ENCODE data around the gene ZSCAN22.

ZSCAN22 gene

DNA sequence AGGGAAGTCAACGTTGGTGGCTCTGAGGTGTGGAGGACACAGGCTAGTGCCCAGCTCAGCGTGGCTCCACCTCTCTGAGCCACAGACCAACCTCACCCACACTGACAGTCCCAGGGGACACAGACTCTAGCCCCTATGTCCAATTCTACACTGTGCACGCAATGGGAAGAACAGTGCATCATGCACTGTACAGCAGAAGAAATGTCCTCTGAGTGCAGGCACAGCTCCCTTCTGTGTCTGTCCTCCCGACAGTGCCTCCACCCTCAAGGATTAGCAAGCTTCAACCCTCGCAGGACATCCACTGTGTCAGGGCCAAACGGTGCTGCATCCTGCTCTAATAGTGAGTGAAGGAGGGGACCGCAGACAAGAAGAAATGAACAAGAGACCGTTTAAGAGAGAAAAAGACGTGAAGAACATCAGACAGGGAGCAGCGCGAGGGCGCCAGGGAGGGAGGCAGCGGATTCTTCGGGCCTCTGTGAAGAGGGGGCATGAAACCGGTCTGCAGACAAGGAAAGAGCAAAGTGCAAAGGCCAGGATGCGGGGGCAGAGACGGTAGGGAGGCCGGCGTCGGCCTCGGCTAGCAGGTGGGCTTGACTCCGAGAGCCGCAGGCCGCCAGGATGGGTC lies 53.4 kb downstream of the ZSCAN22 start:
- DNase-seq, result no peak

DNA sequence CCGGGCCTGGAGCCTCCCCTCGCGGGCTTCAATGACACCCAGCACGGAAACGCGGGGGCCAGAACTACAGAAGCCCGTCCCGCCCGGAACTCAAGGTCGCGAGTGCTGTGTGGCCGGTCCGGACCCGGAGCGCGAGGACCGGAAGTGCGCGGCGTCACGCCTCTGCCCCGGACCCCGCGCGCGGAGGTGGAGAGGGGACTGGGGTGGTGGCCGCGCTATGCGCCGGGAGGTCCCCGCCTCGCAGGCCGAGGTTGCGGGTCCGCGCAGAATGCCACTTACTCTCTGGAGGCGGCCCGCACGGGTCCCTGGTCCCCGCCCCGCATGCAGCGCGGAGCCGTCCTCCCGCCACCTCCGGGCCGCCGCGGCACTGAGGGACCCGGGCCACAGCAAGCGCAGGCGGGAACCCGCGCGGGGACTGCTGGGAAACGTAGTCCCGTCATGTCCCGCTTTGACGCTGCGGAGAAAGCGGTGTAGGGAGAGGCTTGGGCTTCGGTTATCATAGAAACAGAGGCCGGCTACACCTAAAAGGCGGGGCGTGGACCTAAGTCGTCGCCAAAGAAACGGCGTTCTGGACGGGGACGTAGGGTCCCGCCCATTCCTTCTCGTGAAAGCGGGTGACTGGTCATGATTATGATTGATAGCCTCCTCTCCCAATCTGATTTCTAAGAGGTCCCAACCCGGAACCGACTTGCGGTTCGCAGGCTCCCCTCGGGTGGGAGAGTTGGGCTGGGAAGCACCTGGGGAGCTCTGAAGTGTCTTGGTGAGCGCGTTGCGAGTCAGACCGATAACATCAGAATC lies 54.1 kb downstream of the ZSCAN22 start, which contains the start of gene ZNF837:
Gene ZNF837 (minus strand): TSS at position 369 of the 798 bp plus-strand sequence. CDS start 11,698 bp downstream, outside the sequence.
- peak; percentile 97 for DNase-seq

DNA sequence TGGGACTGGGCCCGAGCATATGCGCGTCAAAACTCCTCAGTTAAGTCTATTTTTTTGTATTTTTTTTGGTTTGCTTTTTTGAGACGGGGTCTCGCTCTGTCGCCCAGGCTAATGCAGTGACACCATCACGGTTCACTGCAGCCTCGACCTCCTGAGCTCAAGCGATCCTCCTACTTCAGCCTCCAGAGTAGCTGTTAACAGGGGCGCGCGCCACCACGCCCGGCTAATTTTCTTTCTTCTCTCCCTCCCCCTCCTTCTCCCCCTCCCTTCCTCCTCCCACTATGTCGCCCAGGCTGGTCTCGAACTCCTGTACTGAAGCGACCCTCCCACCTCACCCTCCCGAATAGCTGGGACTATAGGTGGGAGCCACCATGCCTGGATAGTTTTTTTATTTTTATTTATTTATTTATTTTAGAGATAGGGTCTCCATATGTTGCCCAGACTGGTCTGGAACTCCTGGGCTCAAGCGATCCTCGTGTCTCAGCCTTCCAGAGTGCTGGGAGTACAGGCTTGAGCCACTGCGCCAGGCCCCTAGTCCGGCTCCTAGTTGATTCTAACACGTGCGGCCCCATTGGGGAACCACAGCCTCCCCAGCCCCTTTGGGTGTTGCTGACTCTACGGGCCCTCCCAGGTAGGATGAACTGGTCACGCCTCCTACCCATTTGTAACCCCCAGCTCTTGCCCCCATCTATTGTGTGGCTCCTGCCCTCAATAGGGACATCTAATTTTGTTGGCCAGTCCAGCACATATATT lies 54.8 kb downstream of the ZSCAN22 start:
- no peak for DNase-seq

DNA sequence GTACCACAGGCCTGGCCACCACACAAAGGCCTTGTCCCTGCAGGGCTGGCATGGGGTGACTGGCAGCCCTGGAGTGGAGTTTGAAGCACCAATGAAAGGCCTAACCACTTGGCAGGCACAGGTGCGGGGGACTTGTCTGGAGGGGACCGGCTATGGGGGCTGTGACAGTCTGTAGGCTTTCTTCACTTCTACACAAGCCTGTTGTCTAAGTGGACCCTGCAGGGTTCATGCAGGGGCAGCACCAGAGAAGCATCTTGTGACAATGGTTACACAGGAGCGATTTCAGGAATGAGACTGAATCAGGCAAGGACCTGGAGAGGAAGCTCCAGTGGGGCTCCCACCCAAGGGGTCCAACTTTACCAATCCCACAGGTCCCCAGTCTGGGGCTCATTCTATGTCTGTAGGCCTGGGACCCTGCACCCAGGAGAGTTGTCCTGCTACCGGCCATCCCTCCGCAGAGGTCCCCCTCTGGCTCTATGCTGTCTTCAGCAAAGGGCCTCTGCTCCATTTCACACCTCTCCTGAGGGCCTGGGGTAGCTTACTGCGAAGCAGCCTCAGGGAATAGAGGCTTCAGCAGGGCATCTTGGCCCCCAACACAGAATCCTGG lies 56.3 kb downstream of the ZSCAN22 start:
- no peak for DNase-seq

DNA sequence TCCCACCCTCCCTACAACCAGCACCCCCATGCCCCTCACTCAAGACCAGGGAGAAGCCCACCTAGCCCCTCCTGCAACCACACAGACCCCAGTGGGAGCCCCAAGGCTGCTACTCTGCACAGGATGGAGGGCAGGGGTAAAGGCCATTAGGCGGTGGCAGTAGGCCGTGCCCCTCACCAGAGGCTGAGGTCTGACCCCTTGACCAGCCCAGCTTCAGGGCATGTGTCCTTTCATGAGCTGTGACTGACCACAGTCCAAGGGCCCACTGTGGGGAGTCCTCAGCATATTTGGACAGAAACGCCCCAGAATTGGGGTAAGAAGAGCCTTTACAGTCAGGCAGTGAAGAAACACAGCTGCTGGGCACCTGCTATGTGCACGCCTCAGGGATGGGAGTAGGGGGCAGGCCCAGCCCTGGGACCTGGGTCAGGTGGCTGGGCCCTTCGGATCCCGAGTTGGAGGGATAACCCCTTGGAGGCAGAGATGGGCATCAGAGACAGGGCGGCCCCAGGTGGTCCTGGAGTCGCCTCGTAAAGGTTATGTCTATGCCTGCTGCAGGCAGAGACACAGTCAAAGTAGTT lies 58.6 kb downstream of the ZSCAN22 start:
- no peak for DNase-seq

DNA sequence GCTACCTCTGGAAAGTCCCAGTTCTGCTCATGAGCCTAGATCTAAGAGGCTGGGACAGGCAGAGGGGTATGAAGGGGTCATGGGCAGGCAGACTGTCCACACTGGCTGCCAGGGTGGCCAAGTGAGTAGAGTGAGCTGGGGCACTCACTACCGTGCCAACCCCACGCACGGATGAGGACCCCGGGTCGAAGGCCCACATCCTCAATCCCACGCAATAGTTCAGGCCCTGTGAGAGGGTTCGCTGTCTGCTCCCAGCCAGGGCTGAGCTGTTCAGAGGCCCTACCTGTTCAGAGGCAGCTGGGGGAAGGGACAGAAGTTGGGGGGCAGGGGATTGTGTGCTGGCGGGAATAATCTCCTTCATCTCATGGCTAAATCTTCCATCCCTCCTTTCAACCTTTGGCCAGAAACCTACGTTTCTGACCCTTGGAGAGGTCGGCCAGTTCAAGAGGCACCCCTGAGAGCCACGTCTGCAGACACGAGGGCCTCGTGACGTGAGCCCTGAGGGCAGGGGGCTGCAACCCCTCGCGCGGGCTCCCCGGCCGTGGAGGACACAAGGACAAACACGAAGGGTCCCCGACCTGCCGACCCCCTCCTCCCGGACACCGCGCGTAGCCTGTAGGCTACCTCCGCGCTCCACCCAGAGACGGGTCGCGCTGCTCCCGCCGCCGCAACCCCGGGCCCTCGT lies 59.2 kb downstream of the ZSCAN22 start:
- no peak for DNase-seq

DNA sequence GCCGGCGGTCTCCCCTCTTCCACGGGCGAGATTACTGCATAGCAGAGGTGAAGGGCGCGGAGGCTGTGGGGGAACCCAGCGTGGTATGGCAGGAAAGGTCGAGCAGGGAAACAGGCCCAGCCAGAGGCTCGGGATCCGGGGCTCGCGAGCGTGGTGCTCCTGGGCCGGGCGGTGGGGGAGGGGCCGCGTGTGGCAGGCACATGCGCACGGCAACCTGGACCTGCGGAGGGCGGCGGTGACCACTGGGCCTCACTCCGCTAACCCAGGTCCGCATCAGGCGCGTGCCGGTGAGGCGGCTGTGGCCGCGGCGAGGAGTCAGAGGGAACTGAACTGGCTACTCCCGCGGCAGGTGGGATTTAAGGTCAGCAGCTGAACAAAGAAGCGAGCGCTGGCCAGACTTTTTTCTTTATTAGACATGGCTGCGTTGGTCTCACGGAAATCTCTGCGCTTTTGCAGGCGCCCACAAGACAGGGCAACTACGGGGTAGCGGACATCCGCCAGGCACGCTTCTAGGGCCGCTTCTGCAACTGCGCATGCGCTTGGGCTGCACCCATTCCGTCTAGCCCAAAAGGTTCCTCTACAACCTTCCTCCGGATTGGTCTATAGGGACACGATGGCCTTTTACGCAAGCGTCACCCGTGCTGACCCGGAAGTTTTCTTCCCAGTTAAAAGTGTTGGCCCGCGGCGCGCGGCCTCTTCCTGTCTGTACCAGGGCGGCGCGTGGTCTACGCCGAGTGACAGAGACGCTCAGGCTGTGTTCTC lies 60.0 kb downstream of the ZSCAN22 start, which contains the start of gene RPS5:
Gene RPS5 (plus strand): TSS at position 694 of the 762 bp plus-strand sequence. CDS start 869 bp downstream, outside the sequence.
- peak; percentile 94 for DNase-seq

DNA sequence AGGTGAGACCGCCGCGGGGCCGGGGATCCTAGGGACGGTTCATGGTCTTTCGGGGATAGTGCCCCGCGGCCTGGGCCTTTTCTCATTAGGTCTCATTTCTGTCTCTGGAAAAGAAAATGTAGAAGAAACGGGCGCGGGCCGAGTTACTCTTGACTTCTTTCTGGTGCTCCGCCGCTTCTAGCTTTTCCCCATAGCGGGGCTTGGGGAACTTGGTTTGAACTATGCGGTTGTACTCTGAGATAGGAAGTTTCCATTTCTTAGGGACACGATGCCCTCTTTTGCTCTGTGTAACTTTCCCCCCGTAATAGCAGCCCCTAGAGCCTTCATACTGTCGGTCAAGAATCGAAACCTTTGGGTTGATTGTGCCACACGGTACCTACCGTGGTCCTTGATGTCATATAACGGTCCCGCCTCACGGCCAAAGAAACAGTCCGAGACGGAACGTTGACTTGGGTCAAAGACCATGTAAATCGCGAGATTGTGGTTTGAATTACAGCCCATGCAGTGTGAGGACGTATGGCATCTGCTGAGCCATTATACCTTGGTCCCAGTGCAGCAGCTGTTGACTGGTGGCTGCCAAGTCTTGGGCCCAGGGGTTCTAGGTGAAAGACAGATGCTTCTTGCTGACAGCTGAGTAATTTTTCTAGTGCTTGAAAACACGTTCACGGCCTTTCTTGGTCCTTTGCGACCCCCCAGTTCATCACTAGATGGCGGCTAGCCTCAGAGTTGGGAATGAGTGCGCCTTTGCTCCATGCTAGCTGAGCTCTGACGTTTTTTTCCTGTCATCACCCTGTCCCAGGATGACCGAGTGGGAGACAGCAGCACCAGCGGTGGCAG lies 60.8 kb downstream of the ZSCAN22 start:
- no peak for DNase-seq

DNA sequence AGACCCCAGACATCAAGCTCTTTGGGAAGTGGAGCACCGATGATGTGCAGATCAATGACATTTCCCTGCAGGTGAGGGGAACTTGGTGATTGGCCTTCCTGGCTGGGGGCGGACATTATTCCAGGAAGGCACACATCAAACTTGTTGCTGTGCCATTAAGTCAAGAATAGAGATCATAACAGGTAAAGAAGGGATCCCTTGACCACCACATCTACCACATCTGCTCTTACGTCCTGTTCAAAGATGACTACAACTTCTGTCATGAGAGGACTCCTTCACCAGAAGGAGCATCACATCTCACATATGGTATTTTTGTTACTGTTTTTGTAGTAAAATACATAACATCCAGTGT lies 61.4 kb downstream of the ZSCAN22 start:
- DNase-seq, result no peak

All from NCI-H2081 treated with DMSO at 0.1 percent for 48 hours (cell line).